ENCODE results near the gene ISL2.
"Not testable (repeated sequence)": the region's sequence is repeated elsewhere in the genome, so short reads cannot be mapped to it uniquely, and the experiment has no call there.

The ISL2 gene

GRCh38 chr15:76303909-76304308 lies 32.7 kb upstream of the ISL2 start:
- no peak overlapping the region for H3K4me3 ChIP-seq (ENCODE audit: low read depth, low read length)
- TF ChIP-seq CTCF (IDR thresholded peaks at IDR 0.05; ENCODE audit: low read depth, low read length, missing control alignments) = no peak
- DNase-seq (ENCODE audit: low read depth) = no peak

GRCh38 chr15:76309601-76310330 lies 26.8 kb upstream of the ISL2 start:
- H3K4me3 ChIP-seq (ENCODE audit: low read depth, low read length) = peak overlapping the region; percentile 98; the same call in 1 of the 2 replicates
- TF ChIP-seq CTCF (IDR thresholded peaks at IDR 0.05; ENCODE audit: low read depth, low read length, missing control alignments) = no peak

GRCh38 chr15:76310475-76311099 lies 26.0 kb upstream of the ISL2 start:
- H3K4me3 ChIP-seq (ENCODE audit: low read depth, low read length) = peak overlapping the region; percentile 98
- DNase-seq (ENCODE audit: low read depth) = no peak
- TF ChIP-seq CTCF (IDR thresholded peaks at IDR 0.05; ENCODE audit: low read depth, low read length, missing control alignments) = no peak

More at GRCh38 chr15:76309601-76310330, 26.8 kb upstream of the ISL2 start:
- no peak for DNase-seq (ENCODE audit: low read depth)

- peak; percentile 91 for DNase-seq (ENCODE audit: low read depth)
- TF ChIP-seq CTCF (IDR thresholded peaks at IDR 0.05; ENCODE audit: low read depth, low read length, missing control alignments) = no peak
- peak within 1 kb of the TSS; percentile 98 for H3K4me3 ChIP-seq (ENCODE audit: low read depth, low read length)
Measured at GRCh38 chr15:76311100-76311953, 25.2 kb upstream of the ISL2 start, which contains the start of gene ETFA. Gene ETFA (minus strand): TSS chr15:76311469. CDS start chr15:76311388, 81 bp downstream.

GRCh38 chr15:76312540-76313174 lies 23.9 kb upstream of the ISL2 start:
- no peak for TF ChIP-seq CTCF (IDR thresholded peaks at IDR 0.05; ENCODE audit: low read depth, low read length, missing control alignments)
- DNase-seq (ENCODE audit: low read depth) = no peak
- no peak overlapping the region for H3K4me3 ChIP-seq (ENCODE audit: low read depth, low read length)

GRCh38 chr15:76313175-76313567 lies 23.4 kb upstream of the ISL2 start:
- DNase-seq (ENCODE audit: low read depth); H3K4me3 ChIP-seq (ENCODE audit: low read depth, low read length): not testable (repeated sequence)

GRCh38 chr15:76313731-76314130 lies 22.8 kb upstream of the ISL2 start:
- no peak for DNase-seq (ENCODE audit: low read depth)
- no peak for TF ChIP-seq CTCF (IDR thresholded peaks at IDR 0.05; ENCODE audit: low read depth, low read length, missing control alignments)
- no peak overlapping the region for H3K4me3 ChIP-seq (ENCODE audit: low read depth, low read length)

All from GM12864 (cell line).